Caco-2 (cell line): ENCODE measurements around the gene ZNRF2. TPM values are rescaled to one million over a fixed set of nuclear protein-coding genes. Genes with fewer than 3 reads are reported as not detected.

ENCODE experiments used
- BruUV-seq: library from RNA; stranded (reverse); fragments of 400-500 nt; replicated peaks from 2 replicates; lab custom pipeline; 2021; lab: Mats Ljungman, UMichigan
- CTCF ChIA-PET: fragments of 300-600 bp; sonication (Branson Sonifier 250); formaldehyde crosslinking; loops from one replicate; lab custom pipeline; 2022; ENCODE audit warnings: antibody characterized with exemption; lab: Charles Lee
- POLR2A ChIA-PET: fragments of 300-600 bp; sonication (Branson Sonifier 250); formaldehyde crosslinking; loops from one replicate; lab custom pipeline; 2022; ENCODE audit warnings: antibody characterized with exemption; lab: Charles Lee
- DNase-seq, 2 experiments: peaks; one replicate each; pipeline versions ENCODE4 v3.0.0 to v3.0.0-alpha.2; 2020 to 2022
- H3K27me3 ChIP-seq: replicated peaks from 2 replicates; pipeline ENCODE4 v1.6.0; 2011; ENCODE audit warnings: low read length; ENCODE audit not compliant: control insufficient read depth, insufficient read depth
- H3K36me3 ChIP-seq: 2 replicates; pipeline ENCODE4 v1.5.1; 2011; ENCODE audit warnings: low read length; ENCODE audit not compliant: control insufficient read depth, insufficient read depth
- H3K4me1 ChIP-seq: fragments of 250-450 bp; sonication (Bioruptor Pico); 2 replicates; pipeline ENCODE4 v1.5.1; 2020; ENCODE audit warnings: mild to moderate bottlenecking
- H3K4me3 ChIP-seq: 2 replicates; pipeline ENCODE4 v1.5.1; 2011; ENCODE audit warnings: low read depth, mild to moderate bottlenecking, control low read depth, low read length
- H3K9me3 ChIP-seq: fragments of 250-450 bp; sonication (Bioruptor Pico); 2 replicates; pipeline ENCODE4 v1.5.1; 2020; ENCODE audit warnings: mild to moderate bottlenecking, moderate library complexity
- H3K27ac Mint-ChIP-seq: one replicate; pipeline ENCODE4 v1.8.0; 2022; ENCODE audit warnings: mixed read lengths; ENCODE audit not compliant: unreplicated experiment
- H3K27me3 Mint-ChIP-seq: one replicate; pipeline ENCODE4 v1.8.0; 2022; ENCODE audit warnings: mixed read lengths; ENCODE audit not compliant: insufficient read depth, unreplicated experiment
- H3K36me3 Mint-ChIP-seq: one replicate; pipeline ENCODE4 v1.8.0; 2022; ENCODE audit warnings: mild to moderate bottlenecking, mixed read lengths; ENCODE audit not compliant: insufficient read depth, unreplicated experiment
- H3K4me1 Mint-ChIP-seq: one replicate; pipeline ENCODE4 v1.8.0; 2022; ENCODE audit warnings: low read depth, mixed read lengths; ENCODE audit not compliant: unreplicated experiment
- H3K4me3 Mint-ChIP-seq: one replicate; pipeline ENCODE4 v1.8.0; 2022; ENCODE audit warnings: mild to moderate bottlenecking, moderate library complexity, mixed read lengths; ENCODE audit not compliant: unreplicated experiment
- H3K9me3 Mint-ChIP-seq: one replicate; pipeline ENCODE4 v1.8.0; 2022; ENCODE audit warnings: mixed read lengths; ENCODE audit not compliant: unreplicated experiment
- CTCF ChIP-seq, 2 experiments: fragments of 200-600 bp in 1 of 2; IDR thresholded peaks; 1 replicate in 1 of 2; 2 replicates in 1 of 2; pipeline versions ENCODE4 v1.5.1 to v1.8.0; 2011 to 2022; ENCODE audit warnings: antibody characterized with exemption in 1 of 2, control low read depth in 1 of 2, inconsistent platforms in 1 of 2, low read depth in 1 of 2, low read length in 1 of 2, mild to moderate bottlenecking in 1 of 2, moderate library complexity in 1 of 2; ENCODE audit not compliant: insufficient read depth in 1 of 2, severe bottlenecking in 1 of 2, unreplicated experiment in 1 of 2
- intact Hi-C: fragments of 100-400 bp; cut with micrococcal nuclease; formaldehyde crosslinking; loops from one replicate; pipeline ENCODE4 v1.10.0; 2022; ENCODE audit not compliant: unreplicated experiment
- total RNA-seq: library from RNA; stranded (reverse); gene quantifications from 2 replicates; pipeline ENCODE4 v1.2.3, GENCODE V29; 2022

The ZNRF2 gene
- total RNA-seq, 1 experiment from 2014 or later, result 9.0 TPM

- H3K4me3 Mint-ChIP-seq, result no peak overlapping the region
- H3K36me3 Mint-ChIP-seq, result no peaks in the 10 kb centered on the region
- no peaks in the 10 kb centered on the region for H3K4me1 Mint-ChIP-seq
- ChIA-PET CTCF (no interaction called here), POLR2A (no interaction called here)
- no peaks in the 10 kb centered on the region for H3K9me3 Mint-ChIP-seq
- no peak overlapping the region for H3K27ac Mint-ChIP-seq
- no TSS peak for BruUV-seq
- Histone ChIP-seq H3K36me3 (no peaks in the 10 kb centered on the region), H3K27me3 (no peaks in the 10 kb centered on the region), H3K4me3 (no peak overlapping the region), H3K4me1 (no peaks in the 10 kb centered on the region), H3K9me3 (no peaks in the 10 kb centered on the region)
- intact Hi-C loops, result no loop called here
- no peak for TF ChIP-seq CTCF (IDR thresholded peaks at IDR 0.05; ENCODE audit: insufficient read depth in 1 of 2, low read depth in 1 of 2, low read length in 1 of 2, severe bottlenecking in 1 of 2, unreplicated experiment in 1 of 2)
- DNase-seq, result no peak
- H3K27me3 Mint-ChIP-seq, result no peaks in the 10 kb centered on the region
These were observed 75.6 kb downstream of the ZNRF2 start for GRCh38 chr7:30359957-30360356.

GRCh38 chr7:30363778-30364563 lies 79.6 kb downstream of the ZNRF2 start:
- no peaks in the 10 kb centered on the region for H3K9me3 Mint-ChIP-seq
- ChIA-PET CTCF (no interaction called here), POLR2A (no interaction called here)

GRCh38 chr7:30364773-30365172 lies 80.4 kb downstream of the ZNRF2 start:
- DNase-seq, result no peak
- no peak overlapping the region for H3K4me3 Mint-ChIP-seq
- no peaks in the 10 kb centered on the region for H3K36me3 ChIP-seq
- POLR2A ChIA-PET, result no interaction called here
- intact Hi-C loops, result no loop called here
- H3K27me3 Mint-ChIP-seq, result no peaks in the 10 kb centered on the region
- no peak overlapping the region for H3K4me3 ChIP-seq
- no TSS peak for BruUV-seq
- no peaks in the 10 kb centered on the region for H3K36me3 Mint-ChIP-seq
- no peaks in the 10 kb centered on the region for H3K4me1 ChIP-seq
- no peaks in the 10 kb centered on the region for H3K9me3 Mint-ChIP-seq
- no peak overlapping the region for H3K27ac Mint-ChIP-seq
- H3K4me1 Mint-ChIP-seq, result no peaks in the 10 kb centered on the region
- CTCF ChIA-PET, result no interaction called here
- no peaks in the 10 kb centered on the region for H3K9me3 ChIP-seq
- no peaks in the 10 kb centered on the region for H3K27me3 ChIP-seq
- no peak for TF ChIP-seq CTCF (IDR thresholded peaks at IDR 0.05; ENCODE audit: insufficient read depth in 1 of 2, low read depth in 1 of 2, low read length in 1 of 2, severe bottlenecking in 1 of 2, unreplicated experiment in 1 of 2)

More at GRCh38 chr7:30363778-30364563, 79.6 kb downstream of the ZNRF2 start:
- Mint-ChIP-seq H3K27me3 (no peaks in the 10 kb centered on the region), H3K36me3 (no peaks in the 10 kb centered on the region), H3K4me3 (no peak overlapping the region), H3K4me1 (no peaks in the 10 kb centered on the region), H3K27ac (no peak overlapping the region)
- intact Hi-C loops, result no loop called here
- Histone ChIP-seq H3K36me3 (no peaks in the 10 kb centered on the region), H3K9me3 (no peaks in the 10 kb centered on the region), H3K4me1 (no peaks in the 10 kb centered on the region), H3K4me3 (no peak overlapping the region), H3K27me3 (no peaks in the 10 kb centered on the region)
- no TSS peak for BruUV-seq
- no peak for TF ChIP-seq CTCF (IDR thresholded peaks at IDR 0.05; ENCODE audit: insufficient read depth in 1 of 2, low read depth in 1 of 2, low read length in 1 of 2, severe bottlenecking in 1 of 2, unreplicated experiment in 1 of 2)
- no peak for DNase-seq
